ENCODE data around the gene GOLPH3. TPM values are rescaled to one million over a fixed set of nuclear protein-coding genes. Genes with fewer than 3 reads are reported as not detected.

GOLPH3 gene
- total and polyA plus RNA-seq, 2 experiments from 2014 or later: 68.5 to 96.1 TPM

- TF ChIP-seq, protein P1, sequence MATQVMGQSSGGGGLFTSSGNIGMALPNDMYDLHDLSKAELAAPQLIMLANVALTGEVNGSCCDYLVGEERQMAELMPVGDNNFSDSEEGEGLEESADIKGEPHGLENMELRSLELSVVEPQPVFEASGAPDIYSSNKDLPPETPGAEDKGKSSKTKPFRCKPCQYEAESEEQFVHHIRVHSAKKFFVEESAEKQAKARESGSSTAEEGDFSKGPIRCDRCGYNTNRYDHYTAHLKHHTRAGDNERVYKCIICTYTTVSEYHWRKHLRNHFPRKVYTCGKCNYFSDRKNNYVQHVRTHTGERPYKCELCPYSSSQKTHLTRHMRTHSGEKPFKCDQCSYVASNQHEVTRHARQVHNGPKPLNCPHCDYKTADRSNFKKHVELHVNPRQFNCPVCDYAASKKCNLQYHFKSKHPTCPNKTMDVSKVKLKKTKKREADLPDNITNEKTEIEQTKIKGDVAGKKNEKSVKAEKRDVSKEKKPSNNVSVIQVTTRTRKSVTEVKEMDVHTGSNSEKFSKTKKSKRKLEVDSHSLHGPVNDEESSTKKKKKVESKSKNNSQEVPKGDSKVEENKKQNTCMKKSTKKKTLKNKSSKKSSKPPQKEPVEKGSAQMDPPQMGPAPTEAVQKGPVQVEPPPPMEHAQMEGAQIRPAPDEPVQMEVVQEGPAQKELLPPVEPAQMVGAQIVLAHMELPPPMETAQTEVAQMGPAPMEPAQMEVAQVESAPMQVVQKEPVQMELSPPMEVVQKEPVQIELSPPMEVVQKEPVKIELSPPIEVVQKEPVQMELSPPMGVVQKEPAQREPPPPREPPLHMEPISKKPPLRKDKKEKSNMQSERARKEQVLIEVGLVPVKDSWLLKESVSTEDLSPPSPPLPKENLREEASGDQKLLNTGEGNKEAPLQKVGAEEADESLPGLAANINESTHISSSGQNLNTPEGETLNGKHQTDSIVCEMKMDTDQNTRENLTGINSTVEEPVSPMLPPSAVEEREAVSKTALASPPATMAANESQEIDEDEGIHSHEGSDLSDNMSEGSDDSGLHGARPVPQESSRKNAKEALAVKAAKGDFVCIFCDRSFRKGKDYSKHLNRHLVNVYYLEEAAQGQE (IDR thresholded peaks at IDR 0.05; ENCODE audit: unreplicated experiment): no peak
- TF ChIP-seq EZH2 (IDR thresholded peaks at IDR 0.05; ENCODE audit: low read depth, unreplicated experiment) (no peak), CREB1 (CRISPR knock-in tag; IDR thresholded peaks at IDR 0.05; ENCODE audit: low read depth) (no peak), POLR2AphosphoS5 (IDR thresholded peaks at IDR 0.05; ENCODE audit: low read depth) (no peak), JUNB (IDR thresholded peaks at IDR 0.05; ENCODE audit: unreplicated experiment) (no peak), NANOG (IDR thresholded peaks at IDR 0.05; ENCODE audit: borderline replicate concordance) (no peak), ZNF331 (CRISPR knock-in tag; IDR thresholded peaks at IDR 0.05; ENCODE audit: low read depth) (no peak), EZH2phosphoT487 (IDR thresholded peaks at IDR 0.05; ENCODE audit: unreplicated experiment) (no peak), CTCF (conservative IDR thresholded peaks at IDR 0.05; ENCODE audit: low read depth in 2 of 2) (no peak), ETS1 (IDR thresholded peaks at IDR 0.05) (no peak), ZNF114 (CRISPR knock-in tag; IDR thresholded peaks at IDR 0.05) (no peak)
These were observed 50.0 kb downstream of the GOLPH3 start (continued) for GRCh38 chr5:32123889-32124676.

Measured in GM23338 (cell line).